ENCODE results near the gene GRM1.

Gene GRM1

DNA sequence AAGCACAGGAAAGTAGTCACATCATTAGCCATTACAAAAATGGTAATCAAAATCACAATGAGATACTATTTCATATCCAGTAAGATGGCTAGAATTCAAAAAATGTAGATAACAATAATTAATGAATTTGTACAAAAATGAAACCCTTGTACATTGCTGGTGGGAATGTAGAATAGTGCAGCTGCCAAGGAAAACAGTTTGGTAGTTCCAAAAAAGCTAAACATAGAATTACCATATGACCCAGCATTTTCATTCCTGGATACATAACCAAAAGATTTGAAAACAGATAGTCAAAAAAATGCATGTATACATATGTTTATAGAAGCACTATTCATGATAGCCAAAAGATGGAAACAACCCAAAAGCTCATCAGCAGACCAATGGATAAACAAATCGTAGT lies 263.6 kb downstream of the GRM1 start:
- Mint-ChIP-seq H3K36me3 (ENCODE audit: insufficient read depth) (no peaks in the 10 kb centered on the region), H3K4me1 (no peaks in the 10 kb centered on the region), H3K4me3 (no peak overlapping the region), H3K9me3 (no peaks in the 10 kb centered on the region), H3K27ac (ENCODE audit: low read depth) (no peak overlapping the region), H3K27me3 (no peaks in the 10 kb centered on the region)
- no peak for DNase-seq (ENCODE audit: low spot score in 2 of 2)
- no peak for ATAC-seq (replicated peaks; ENCODE audit: extremely low read depth, poor library complexity, severe bottlenecking)

DNA sequence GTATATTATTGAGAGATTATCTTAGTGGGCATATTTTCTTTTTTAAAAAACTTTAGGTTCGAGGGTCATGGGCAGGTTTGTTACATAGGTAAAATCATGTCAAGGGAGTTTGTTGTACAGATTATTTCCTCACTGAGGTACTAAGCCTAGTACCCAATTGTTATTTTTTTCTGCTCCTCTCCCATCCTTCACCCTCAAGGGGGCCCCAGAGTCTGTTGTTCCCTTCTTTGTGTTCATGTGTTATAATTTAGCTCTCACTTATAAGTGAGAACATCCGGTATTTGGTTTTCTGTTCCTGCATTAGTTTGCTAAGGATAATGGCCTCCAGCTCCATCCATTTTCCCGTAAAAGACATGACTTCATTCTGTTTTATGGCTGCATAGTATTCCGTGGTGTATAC lies 266.8 kb downstream of the GRM1 start:
- no peak overlapping the region for H3K27ac Mint-ChIP-seq (ENCODE audit: low read depth)
- H3K4me1 Mint-ChIP-seq = no peaks in the 10 kb centered on the region
- H3K9me3 Mint-ChIP-seq = no peaks in the 10 kb centered on the region
- no peaks in the 10 kb centered on the region for H3K36me3 Mint-ChIP-seq (ENCODE audit: insufficient read depth)
- ATAC-seq (replicated peaks; ENCODE audit: extremely low read depth, poor library complexity, severe bottlenecking) = no peak
- no peak for DNase-seq (ENCODE audit: low spot score in 2 of 2)
- no peaks in the 10 kb centered on the region for H3K27me3 Mint-ChIP-seq
- no peak overlapping the region for H3K4me3 Mint-ChIP-seq

DNA sequence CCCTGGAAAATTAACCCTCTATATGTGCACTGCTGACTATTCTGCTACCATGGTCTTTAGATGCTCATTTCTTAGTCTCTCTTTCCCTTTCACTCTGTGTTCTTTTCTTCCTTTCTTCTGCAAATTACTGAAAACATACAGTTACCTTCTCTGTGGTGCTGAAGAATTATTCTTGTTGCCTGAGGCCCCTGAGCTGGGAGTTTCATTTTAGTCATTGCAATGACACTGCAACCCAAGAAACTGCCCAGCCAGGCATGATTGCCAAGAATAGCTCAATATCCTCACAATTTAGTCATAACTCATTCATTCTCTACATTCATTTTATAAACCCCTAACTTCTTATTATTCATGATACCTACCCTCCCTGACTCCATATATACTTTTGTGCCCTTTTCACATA lies 269.0 kb downstream of the GRM1 start:
- DNase-seq (ENCODE audit: low spot score in 2 of 2) (no peak), ATAC-seq (replicated peaks; ENCODE audit: extremely low read depth, poor library complexity, severe bottlenecking) (no peak)
- H3K36me3 Mint-ChIP-seq (ENCODE audit: insufficient read depth) = no peaks in the 10 kb centered on the region
- H3K4me3 Mint-ChIP-seq = no peak overlapping the region
- H3K27me3 Mint-ChIP-seq = no peaks in the 10 kb centered on the region
- no peak overlapping the region for H3K27ac Mint-ChIP-seq (ENCODE audit: low read depth)
- no peaks in the 10 kb centered on the region for H3K4me1 Mint-ChIP-seq
- H3K9me3 Mint-ChIP-seq = peaks cover 9% of the 10 kb centered on the region

DNA sequence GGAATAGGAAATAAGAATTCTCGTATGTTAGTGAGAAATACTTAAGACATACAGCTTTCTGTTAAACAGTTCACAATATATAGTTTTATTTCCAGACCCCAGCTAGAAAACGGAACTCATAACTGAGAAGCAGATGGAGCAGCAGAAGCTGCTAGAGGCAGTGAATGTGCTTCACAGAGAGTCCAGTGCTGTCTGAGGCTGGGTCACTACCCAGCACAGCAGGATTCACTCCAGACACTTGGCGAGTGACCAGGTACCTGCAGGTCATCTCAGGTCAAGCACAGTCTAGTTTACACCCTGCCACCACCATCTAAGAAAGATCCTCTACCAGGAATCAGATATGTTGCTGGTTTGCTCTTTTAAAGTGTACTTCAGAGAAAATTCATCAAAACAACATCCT lies 271.7 kb downstream of the GRM1 start:
- no peaks in the 10 kb centered on the region for H3K4me1 Mint-ChIP-seq
- no peaks in the 10 kb centered on the region for H3K27me3 Mint-ChIP-seq
- no peaks in the 10 kb centered on the region for H3K36me3 Mint-ChIP-seq (ENCODE audit: insufficient read depth)
- H3K27ac Mint-ChIP-seq (ENCODE audit: low read depth) = no peak overlapping the region
- no peak for DNase-seq (ENCODE audit: low spot score in 2 of 2)
- no peak for ATAC-seq (replicated peaks; ENCODE audit: extremely low read depth, poor library complexity, severe bottlenecking)
- peaks cover 15% of the 10 kb centered on the region for H3K9me3 Mint-ChIP-seq
- no peak overlapping the region for H3K4me3 Mint-ChIP-seq

DNA sequence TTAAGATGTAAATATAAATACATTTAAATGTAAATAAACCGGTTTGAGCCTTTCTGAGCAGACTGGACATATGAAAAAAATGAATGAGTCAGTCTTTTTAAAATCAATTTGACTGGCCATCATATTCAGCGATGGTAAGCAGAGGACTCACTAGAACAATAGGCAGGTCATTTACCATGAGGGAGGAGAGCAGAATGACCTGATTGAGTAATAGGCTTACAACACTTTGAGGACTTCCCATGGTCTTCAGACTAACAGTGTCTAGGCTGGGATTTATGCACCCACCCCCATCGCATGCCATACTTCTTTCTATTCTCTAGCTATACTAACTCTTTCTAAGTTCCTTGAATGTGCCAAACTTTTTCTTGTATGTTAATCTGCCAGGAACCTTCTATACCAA lies 272.9 kb downstream of the GRM1 start:
- Mint-ChIP-seq H3K4me1 (no peaks in the 10 kb centered on the region), H3K27ac (ENCODE audit: low read depth) (no peak overlapping the region), H3K9me3 (peaks cover 15% of the 10 kb centered on the region), H3K27me3 (no peaks in the 10 kb centered on the region), H3K4me3 (no peak overlapping the region), H3K36me3 (ENCODE audit: insufficient read depth) (no peaks in the 10 kb centered on the region)
- ATAC-seq (replicated peaks; ENCODE audit: extremely low read depth, poor library complexity, severe bottlenecking) (no peak), DNase-seq (ENCODE audit: low spot score in 2 of 2) (no peak)

DNA sequence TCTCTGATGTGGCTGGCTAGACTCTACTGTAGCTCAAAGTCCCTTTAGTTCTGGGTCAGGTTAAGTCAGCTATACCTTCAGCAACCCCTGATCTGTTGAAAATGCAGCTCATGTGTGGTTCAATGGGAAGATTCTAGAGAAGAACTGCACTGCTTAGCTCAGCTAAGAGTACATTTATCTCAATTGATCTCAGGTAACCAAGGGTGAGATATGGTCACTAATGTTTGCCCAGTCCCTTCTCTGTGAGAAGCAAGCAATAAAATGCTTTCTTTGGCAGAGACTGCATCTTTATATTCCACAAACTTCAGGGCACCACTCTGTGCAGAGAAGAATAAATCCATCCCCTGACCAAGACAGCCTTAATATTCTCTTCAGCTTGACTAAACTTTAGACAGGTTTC lies 274.1 kb downstream of the GRM1 start:
- ATAC-seq (replicated peaks; ENCODE audit: extremely low read depth, poor library complexity, severe bottlenecking) = no peak
- no peaks in the 10 kb centered on the region for H3K27me3 Mint-ChIP-seq
- H3K36me3 Mint-ChIP-seq (ENCODE audit: insufficient read depth) = no peaks in the 10 kb centered on the region

DNA sequence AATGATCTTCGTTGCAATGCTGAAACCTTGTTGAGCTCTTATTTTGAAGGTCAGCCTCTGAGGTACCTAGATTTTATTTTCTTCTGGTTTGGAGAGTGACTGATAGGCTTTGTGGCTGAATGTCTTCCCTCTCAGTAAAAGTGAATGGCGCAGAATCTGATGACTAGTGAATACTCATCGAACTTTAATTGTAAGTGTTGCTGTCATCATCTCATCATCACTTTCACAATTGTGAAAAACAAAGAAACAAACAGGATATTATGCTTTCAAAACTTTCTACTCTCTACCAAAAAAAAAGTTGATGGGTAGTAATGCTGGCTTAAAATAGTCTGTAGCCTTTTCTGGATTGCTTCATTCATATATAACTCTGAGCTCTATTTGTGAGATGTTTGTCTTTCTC lies 275.3 kb downstream of the GRM1 start:
- Mint-ChIP-seq H3K4me1 (no peaks in the 10 kb centered on the region), H3K9me3 (peaks cover 15% of the 10 kb centered on the region), H3K27ac (ENCODE audit: low read depth) (no peak overlapping the region), H3K4me3 (no peak overlapping the region), H3K36me3 (ENCODE audit: insufficient read depth) (no peaks in the 10 kb centered on the region), H3K27me3 (no peaks in the 10 kb centered on the region)
- DNase-seq (ENCODE audit: low spot score in 2 of 2) = no peak
- no peak for ATAC-seq (replicated peaks; ENCODE audit: extremely low read depth, poor library complexity, severe bottlenecking)

More for the DNA sequence above, 274.1 kb downstream of the GRM1 start:
- Mint-ChIP-seq H3K9me3 (peaks cover 15% of the 10 kb centered on the region), H3K27ac (ENCODE audit: low read depth) (no peak overlapping the region), H3K4me3 (no peak overlapping the region), H3K4me1 (no peaks in the 10 kb centered on the region)
- DNase-seq (ENCODE audit: low spot score in 2 of 2) = no peak

DNA sequence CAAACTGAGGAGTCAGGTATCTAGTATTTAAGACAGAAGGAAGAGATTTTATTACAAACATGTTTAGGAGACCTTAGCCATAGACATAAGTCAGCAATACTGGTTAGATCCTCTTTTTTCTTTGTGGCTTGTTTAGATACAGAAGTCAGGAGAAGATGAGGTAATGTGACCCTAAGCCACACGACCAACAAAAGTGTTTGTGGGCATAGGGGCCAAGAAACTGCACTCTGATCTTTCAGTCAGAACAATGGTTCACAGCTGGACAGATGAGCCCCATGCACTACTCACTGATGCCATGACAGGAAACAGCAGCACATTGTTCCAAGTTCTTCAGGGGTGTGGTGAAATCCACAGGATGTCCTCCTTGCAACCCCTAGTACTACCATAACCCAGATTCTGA lies 276.2 kb downstream of the GRM1 start:
- no peak for ATAC-seq (replicated peaks; ENCODE audit: extremely low read depth, poor library complexity, severe bottlenecking)
- Mint-ChIP-seq H3K27ac (ENCODE audit: low read depth) (no peak overlapping the region), H3K36me3 (ENCODE audit: insufficient read depth) (no peaks in the 10 kb centered on the region), H3K9me3 (peaks cover 15% of the 10 kb centered on the region), H3K27me3 (no peaks in the 10 kb centered on the region), H3K4me1 (no peaks in the 10 kb centered on the region), H3K4me3 (no peak overlapping the region)
- DNase-seq (ENCODE audit: low spot score in 2 of 2) = no peak

DNA sequence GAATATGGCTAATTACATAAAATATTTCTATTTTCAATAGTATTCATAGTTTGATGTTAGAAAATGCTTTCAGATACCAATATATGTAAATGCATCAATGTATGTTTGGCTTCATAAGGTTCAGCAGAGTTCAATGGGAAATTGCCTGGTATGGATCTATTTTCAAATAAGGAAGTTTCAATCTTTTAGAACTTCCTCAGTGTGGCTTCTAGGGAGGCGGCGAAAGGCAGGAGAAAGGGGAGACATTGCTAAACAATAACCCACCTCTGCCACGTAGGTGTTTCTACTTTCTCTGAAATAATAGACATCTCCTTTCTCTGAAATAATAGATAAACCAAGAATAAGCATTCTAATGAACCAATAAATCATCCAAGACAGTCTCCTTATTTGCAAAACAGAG lies 277.1 kb downstream of the GRM1 start:
- ATAC-seq (replicated peaks; ENCODE audit: extremely low read depth, poor library complexity, severe bottlenecking) = no peak
- H3K9me3 Mint-ChIP-seq = peaks cover 15% of the 10 kb centered on the region
- no peaks in the 10 kb centered on the region for H3K4me1 Mint-ChIP-seq
- no peak overlapping the region for H3K4me3 Mint-ChIP-seq
- H3K27me3 Mint-ChIP-seq = no peaks in the 10 kb centered on the region
- DNase-seq (ENCODE audit: low spot score in 2 of 2) = no peak
- no peaks in the 10 kb centered on the region for H3K36me3 Mint-ChIP-seq (ENCODE audit: insufficient read depth)
- H3K27ac Mint-ChIP-seq (ENCODE audit: low read depth) = no peak overlapping the region

DNA sequence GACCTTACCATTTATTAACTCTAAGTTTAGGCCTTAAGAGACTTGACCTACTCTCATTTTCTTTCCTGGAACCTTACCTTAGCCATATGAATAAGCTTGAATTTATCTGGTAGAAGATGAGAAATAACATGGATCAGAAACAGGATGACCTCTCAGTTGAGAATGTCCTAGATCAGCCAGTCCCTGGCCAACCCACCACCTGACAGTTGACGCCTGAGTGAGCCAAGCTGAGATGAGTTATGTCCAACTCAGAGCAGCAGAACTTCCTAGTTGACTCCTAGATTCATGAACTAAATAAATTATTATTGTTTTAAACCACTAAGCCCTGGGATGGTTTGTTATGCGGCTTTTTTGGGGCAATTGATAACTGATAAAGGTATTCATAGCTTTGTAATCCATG lies 281.8 kb downstream of the GRM1 start:
- no peaks in the 10 kb centered on the region for H3K36me3 Mint-ChIP-seq (ENCODE audit: insufficient read depth)
- H3K4me3 Mint-ChIP-seq = no peak overlapping the region
- H3K27me3 Mint-ChIP-seq = no peaks in the 10 kb centered on the region
- H3K27ac Mint-ChIP-seq (ENCODE audit: low read depth) = no peak overlapping the region
- ATAC-seq (replicated peaks; ENCODE audit: extremely low read depth, poor library complexity, severe bottlenecking) = no peak
- DNase-seq (ENCODE audit: low spot score in 2 of 2) = no peak
- H3K4me1 Mint-ChIP-seq = no peaks in the 10 kb centered on the region
- H3K9me3 Mint-ChIP-seq = no peaks in the 10 kb centered on the region

DNA sequence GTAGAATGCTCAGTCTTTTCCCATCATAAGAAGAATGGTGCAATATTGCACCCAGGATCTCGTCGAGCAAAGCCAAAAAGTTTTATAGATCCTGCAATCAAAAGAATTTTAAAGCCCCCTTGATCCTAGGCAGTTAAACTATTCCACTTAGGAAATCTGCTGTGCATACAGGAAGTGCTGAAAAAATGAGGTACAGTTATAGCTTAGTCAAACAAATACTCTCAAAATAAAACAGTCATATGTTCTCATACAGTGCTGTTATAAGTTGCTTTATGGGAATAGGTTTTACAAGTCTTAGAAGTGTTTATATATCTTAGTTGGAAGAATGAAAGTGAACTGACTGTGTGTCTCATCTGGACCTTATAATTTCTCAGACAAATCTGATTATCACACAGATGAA lies 282.2 kb downstream of the GRM1 start:
- no peak overlapping the region for H3K4me3 Mint-ChIP-seq
- no peaks in the 10 kb centered on the region for H3K36me3 Mint-ChIP-seq (ENCODE audit: insufficient read depth)
- DNase-seq (ENCODE audit: low spot score in 2 of 2) (no peak), ATAC-seq (replicated peaks; ENCODE audit: extremely low read depth, poor library complexity, severe bottlenecking) (no peak)
- no peak overlapping the region for H3K27ac Mint-ChIP-seq (ENCODE audit: low read depth)
- H3K4me1 Mint-ChIP-seq = no peaks in the 10 kb centered on the region
- no peaks in the 10 kb centered on the region for H3K27me3 Mint-ChIP-seq
- H3K9me3 Mint-ChIP-seq = no peaks in the 10 kb centered on the region

DNA sequence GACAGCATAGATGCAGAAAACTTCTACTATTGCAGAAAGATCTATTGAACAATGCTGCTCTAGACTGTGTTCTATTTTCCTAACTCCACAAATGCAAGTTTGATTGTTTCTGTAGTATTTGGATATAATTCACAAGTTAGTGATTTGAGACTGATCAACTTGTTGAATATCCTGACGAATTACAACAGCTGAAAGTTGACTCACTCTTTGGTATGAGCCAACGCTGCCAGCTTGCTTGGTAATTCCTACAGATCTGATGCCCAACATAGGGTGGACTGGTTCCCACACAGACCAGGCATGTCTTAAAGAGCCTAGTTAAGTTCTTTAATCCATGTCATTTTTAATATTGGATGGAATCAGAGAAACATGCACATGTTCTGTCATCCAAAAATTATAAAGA lies 283.7 kb downstream of the GRM1 start:
- Mint-ChIP-seq H3K27ac (ENCODE audit: low read depth) (no peak overlapping the region), H3K4me1 (no peaks in the 10 kb centered on the region), H3K36me3 (ENCODE audit: insufficient read depth) (no peaks in the 10 kb centered on the region), H3K4me3 (no peak overlapping the region), H3K9me3 (no peaks in the 10 kb centered on the region), H3K27me3 (no peaks in the 10 kb centered on the region)
- ATAC-seq (replicated peaks; ENCODE audit: extremely low read depth, poor library complexity, severe bottlenecking) (no peak), DNase-seq (ENCODE audit: low spot score in 2 of 2) (no peak)

DNA sequence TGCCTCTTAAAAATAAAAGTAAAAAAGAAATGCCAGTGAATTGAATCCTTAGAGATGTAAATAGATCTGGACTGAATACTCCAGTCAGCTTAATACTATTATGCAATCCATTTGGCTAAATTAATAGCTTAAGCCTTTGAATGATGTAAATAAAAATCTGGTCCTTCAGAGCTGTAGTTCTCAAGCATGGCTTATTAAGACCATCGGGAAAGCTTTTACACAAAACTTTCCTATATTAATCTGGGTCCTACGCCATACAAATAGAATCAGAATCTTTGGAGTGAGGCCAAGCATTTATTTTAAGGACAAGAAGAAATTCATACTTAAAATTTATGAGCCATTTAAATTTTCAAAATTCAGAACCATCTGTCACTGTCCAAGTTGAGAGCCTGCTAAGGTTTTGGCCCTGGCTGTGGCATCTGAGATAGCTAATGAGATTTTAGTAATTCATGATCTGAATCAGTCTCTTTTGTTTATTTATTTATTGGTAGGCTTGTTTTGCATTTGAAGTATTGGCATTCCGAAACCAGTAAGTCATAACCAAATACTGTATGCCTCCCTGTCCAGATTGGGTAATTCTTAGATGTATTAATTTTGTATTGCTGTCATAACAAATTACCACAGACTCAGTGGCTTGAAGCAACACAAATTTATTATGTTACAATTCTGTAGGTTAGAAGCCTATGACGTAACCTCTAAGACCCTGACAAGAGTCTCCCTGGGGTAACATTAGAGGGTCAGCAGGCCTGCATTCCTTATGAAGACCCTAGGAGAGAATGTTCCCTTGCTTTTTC lies 286.7 kb downstream of the GRM1 start:
- H3K4me3 Mint-ChIP-seq = no peak overlapping the region
- no peak for ATAC-seq (replicated peaks; ENCODE audit: extremely low read depth, poor library complexity, severe bottlenecking)
- no peak overlapping the region for H3K27ac Mint-ChIP-seq (ENCODE audit: low read depth)
- no peaks in the 10 kb centered on the region for H3K4me1 Mint-ChIP-seq
- DNase-seq (ENCODE audit: low spot score in 2 of 2) = no peak
- H3K9me3 Mint-ChIP-seq = peaks cover 5% of the 10 kb centered on the region
- no peaks in the 10 kb centered on the region for H3K27me3 Mint-ChIP-seq
- H3K36me3 Mint-ChIP-seq (ENCODE audit: insufficient read depth) = no peaks in the 10 kb centered on the region

DNA sequence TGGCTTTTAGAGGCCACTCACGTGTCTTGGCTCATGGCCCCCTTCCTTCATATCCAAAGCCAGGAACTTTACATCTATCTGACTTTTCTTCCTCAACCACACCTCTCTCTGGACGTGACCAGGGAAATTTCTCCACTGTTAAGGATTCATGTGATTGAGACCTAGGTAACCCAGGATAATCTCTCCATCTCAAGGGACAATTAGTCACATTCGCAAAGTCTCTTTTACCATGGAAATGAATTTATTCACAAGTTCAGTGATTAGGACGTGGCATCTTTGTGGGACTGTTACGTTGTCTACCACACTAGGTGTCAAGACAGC lies 287.3 kb downstream of the GRM1 start:
- DNase-seq (ENCODE audit: low spot score in 2 of 2) = no peak
- Mint-ChIP-seq H3K27ac (ENCODE audit: low read depth) (no peak overlapping the region), H3K9me3 (peaks cover 5% of the 10 kb centered on the region), H3K36me3 (ENCODE audit: insufficient read depth) (no peaks in the 10 kb centered on the region), H3K4me3 (no peak overlapping the region), H3K27me3 (no peaks in the 10 kb centered on the region), H3K4me1 (no peaks in the 10 kb centered on the region)
- ATAC-seq (replicated peaks; ENCODE audit: extremely low read depth, poor library complexity, severe bottlenecking) = no peak
